ENCODE data around the gene ARAP1.

DNA sequence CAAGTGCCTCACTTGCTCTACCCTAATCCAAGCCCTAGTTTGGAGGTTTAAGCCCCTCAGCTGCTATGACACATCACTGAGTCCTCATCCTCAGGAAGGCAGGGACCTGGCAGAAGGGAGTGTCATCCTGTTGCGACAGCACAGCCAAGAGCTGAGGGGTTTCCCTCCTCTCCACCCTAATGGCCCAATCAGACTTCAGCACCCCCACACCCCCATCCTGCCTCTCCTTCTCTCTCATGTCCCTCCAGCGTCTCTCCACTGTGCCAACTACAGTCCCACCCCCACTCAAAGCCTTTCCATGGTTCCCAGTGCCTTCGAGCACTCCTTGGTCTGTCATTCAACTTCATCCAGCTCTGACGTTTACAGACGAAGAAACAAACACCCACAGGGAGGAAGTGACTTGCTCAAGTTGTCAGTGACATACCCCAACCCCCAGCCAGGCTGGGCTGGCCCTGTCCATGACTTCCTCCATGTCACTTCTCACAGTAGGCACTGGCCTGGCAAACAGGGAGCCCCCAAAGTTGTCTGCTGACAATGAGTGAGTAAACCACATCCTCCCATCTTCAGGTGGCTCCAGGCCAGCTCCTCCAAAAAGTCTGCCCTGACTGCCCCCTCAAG is 15.6 kb downstream of the ARAP1 start:
- TF ChIP-seq, protein P1, sequence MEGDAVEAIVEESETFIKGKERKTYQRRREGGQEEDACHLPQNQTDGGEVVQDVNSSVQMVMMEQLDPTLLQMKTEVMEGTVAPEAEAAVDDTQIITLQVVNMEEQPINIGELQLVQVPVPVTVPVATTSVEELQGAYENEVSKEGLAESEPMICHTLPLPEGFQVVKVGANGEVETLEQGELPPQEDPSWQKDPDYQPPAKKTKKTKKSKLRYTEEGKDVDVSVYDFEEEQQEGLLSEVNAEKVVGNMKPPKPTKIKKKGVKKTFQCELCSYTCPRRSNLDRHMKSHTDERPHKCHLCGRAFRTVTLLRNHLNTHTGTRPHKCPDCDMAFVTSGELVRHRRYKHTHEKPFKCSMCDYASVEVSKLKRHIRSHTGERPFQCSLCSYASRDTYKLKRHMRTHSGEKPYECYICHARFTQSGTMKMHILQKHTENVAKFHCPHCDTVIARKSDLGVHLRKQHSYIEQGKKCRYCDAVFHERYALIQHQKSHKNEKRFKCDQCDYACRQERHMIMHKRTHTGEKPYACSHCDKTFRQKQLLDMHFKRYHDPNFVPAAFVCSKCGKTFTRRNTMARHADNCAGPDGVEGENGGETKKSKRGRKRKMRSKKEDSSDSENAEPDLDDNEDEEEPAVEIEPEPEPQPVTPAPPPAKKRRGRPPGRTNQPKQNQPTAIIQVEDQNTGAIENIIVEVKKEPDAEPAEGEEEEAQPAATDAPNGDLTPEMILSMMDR (conservative IDR thresholded peaks at IDR 0.05), result no peak
- no peak for TF ChIP-seq EZH2 (IDR thresholded peaks at IDR 0.05; ENCODE audit: low read depth)
